Testis (tissue), 2 donors: ENCODE results near the gene RBPJ.
A peak's percentile ranks its signal among the peaks of the same experiment; 100 is the strongest.

ENCODE experiments used
- POLR2A ChIP-seq: fragments of 450-650 bp; IDR thresholded peaks from one replicate; pipeline ENCODE4 v1.6.1; 2017; ENCODE audit warnings: antibody characterized with exemption, mild to moderate bottlenecking, moderate library complexity
- TF ChIP-seq, protein P1 (sequence below), 3 experiments: fragments of 450-650 bp in 2 of 3; fragments of 200-600 bp in 1 of 3; sonication (generic) in 1 of 3; IDR thresholded peaks; one replicate each; pipeline ENCODE4 v1.5.1; 2016 to 2019; ENCODE audit warnings: antibody characterized with exemption in 3 of 3, mild to moderate bottlenecking in 2 of 3, moderate library complexity in 1 of 3

DNA sequence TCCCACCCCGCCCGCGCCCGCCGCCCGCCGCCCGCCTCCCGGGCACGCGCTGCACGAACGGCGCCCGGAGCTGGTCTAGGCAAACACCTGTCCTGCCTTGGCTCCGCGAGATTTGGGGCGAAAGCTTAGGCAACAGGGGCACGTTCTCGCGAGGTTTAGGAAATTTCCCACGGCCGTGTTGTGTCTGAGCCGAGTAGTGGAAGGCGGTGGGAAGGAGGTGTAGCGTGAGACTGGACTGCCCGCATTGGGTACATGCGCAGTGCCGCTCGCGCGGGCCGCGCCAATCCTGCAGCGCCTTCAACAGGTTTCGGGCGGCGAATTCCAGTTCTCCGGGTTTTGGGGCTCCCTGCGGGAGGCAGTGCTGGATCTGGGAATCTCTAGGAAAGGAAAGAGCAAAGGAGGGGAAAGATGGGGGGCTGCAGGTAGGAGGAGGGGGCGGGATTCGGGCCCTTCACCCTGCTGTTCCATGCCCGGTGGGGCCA, 1.3 kb upstream of the RBPJ start:
- TF ChIP-seq POLR2A: no peak
- TF ChIP-seq, protein P1, sequence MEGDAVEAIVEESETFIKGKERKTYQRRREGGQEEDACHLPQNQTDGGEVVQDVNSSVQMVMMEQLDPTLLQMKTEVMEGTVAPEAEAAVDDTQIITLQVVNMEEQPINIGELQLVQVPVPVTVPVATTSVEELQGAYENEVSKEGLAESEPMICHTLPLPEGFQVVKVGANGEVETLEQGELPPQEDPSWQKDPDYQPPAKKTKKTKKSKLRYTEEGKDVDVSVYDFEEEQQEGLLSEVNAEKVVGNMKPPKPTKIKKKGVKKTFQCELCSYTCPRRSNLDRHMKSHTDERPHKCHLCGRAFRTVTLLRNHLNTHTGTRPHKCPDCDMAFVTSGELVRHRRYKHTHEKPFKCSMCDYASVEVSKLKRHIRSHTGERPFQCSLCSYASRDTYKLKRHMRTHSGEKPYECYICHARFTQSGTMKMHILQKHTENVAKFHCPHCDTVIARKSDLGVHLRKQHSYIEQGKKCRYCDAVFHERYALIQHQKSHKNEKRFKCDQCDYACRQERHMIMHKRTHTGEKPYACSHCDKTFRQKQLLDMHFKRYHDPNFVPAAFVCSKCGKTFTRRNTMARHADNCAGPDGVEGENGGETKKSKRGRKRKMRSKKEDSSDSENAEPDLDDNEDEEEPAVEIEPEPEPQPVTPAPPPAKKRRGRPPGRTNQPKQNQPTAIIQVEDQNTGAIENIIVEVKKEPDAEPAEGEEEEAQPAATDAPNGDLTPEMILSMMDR (IDR thresholded peaks at IDR 0.05): peak in 1 of 3 experiments; percentile 32
